GM12878 (cell line): Measurements from ENCODE around the gene HIRA. TPM values are rescaled to one million over a fixed set of nuclear protein-coding genes. Genes with fewer than 3 reads are reported as not detected.
A peak's percentile ranks its signal among the peaks of the same experiment; 100 is the strongest.

Source experiments
- ATAC-seq: fragments of 200-7000 bp; cut with Tn5 transposase; 3 replicates; pipeline ENCODE4 v1.9.1; 2020; ENCODE audit warnings: mild to moderate bottlenecking, moderate library complexity
- BruUV-seq: library from RNA; stranded (reverse); fragments of 400-500 nt; replicated peaks from 2 replicates; lab custom pipeline; 2021; lab: Mats Ljungman, UMichigan
- CTCF ChIA-PET: fragments of 300-600 bp; sonication (Branson Sonifier 250); formaldehyde crosslinking; extraction: SDS; loops from one replicate; lab custom pipeline; 2021; ENCODE audit warnings: inconsistent platforms; lab: Yijun Ruan, JAX
- POLR2A ChIA-PET: fragments of 350-600 bp; formaldehyde crosslinking; extraction: SDS; loops from one replicate; lab custom pipeline; 2021; ENCODE audit warnings: inconsistent platforms; lab: Charles Lee
- RAD21 ChIA-PET: fragments of 300-600 bp; sonication (Branson Sonifier 250); formaldehyde crosslinking; loops from one replicate; lab custom pipeline; 2023; ENCODE audit warnings: antibody characterized with exemption; ENCODE audit not compliant: unreplicated experiment; lab: Charles Lee
- SMC1A ChIA-PET: fragments of 300-600 bp; sonication (Branson Sonifier 250); formaldehyde crosslinking; loops from one replicate; lab custom pipeline; 2023; ENCODE audit not compliant: unreplicated experiment, uncharacterized antibody; lab: Charles Lee
- DNase-seq: peaks from one replicate; pipeline ENCODE4 v3.0.0-alpha.2; 2011; ENCODE audit warnings: low read depth, low spot score
- FAIRE-seq: peaks from 3 replicates; lab custom pipeline; 2011; peaks lifted over from hg19 to GRCh38; lab: Jason Lieb, UNC
- H2AFZ ChIP-seq: 2 replicates; pipeline ENCODE4 v1.6.0; 2011; ENCODE audit warnings: low read depth, low read length, control low read depth; ENCODE audit not compliant: control insufficient read depth
- H3K27ac ChIP-seq: 2 replicates; pipeline ENCODE4 v1.5.1; 2011; ENCODE audit warnings: control low read depth; ENCODE audit not compliant: control insufficient read depth, insufficient read depth
- H3K27me3 ChIP-seq, 2 experiments: replicated peaks in 1 of 2; 2 replicates each; pipeline versions ENCODE4 v1.6.0 to v1.6.1; 2011; ENCODE audit warnings: low read length in 1 of 2; ENCODE audit not compliant: control insufficient read depth in 2 of 2, insufficient read depth in 2 of 2
- H3K36me3 ChIP-seq, 2 experiments: 2 replicates each; pipeline ENCODE4 v1.5.1; 2011; ENCODE audit warnings: low read length in 1 of 2; ENCODE audit not compliant: control insufficient read depth in 2 of 2, insufficient read depth in 2 of 2
- H3K4me1 ChIP-seq: 2 replicates; pipeline ENCODE4 v1.6.1; 2011; ENCODE audit warnings: mild to moderate bottlenecking, low read length, moderate library complexity, mixed read lengths; ENCODE audit not compliant: control insufficient read depth, insufficient read depth
- H3K4me2 ChIP-seq: 2 replicates; pipeline ENCODE4 v1.6.0; 2011; ENCODE audit warnings: control low read depth; ENCODE audit not compliant: control insufficient read depth, insufficient read depth
- H3K4me3 ChIP-seq: fragments of 200-600 bp; sonication (generic); 2 replicates; pipeline ENCODE4 v1.5.1; 2016
- H3K79me2 ChIP-seq: 2 replicates; pipeline ENCODE4 v1.6.0; 2011; ENCODE audit warnings: low read length; ENCODE audit not compliant: control insufficient read depth, insufficient read depth
- H3K9ac ChIP-seq: 2 replicates; pipeline ENCODE4 v1.8.0; 2011; ENCODE audit warnings: low read length, control low read depth, mixed read lengths; ENCODE audit not compliant: control insufficient read depth, insufficient read depth
- H3K9me3 ChIP-seq: replicated peaks from 3 replicates; pipeline ENCODE4 v1.5.1; 2011; ENCODE audit warnings: mild to moderate bottlenecking, low read length; ENCODE audit not compliant: control insufficient read depth, insufficient read depth
- H4K20me1 ChIP-seq: 2 replicates; pipeline ENCODE4 v1.6.0; 2011; ENCODE audit not compliant: control insufficient read depth, insufficient read depth
- CBFB ChIP-seq: IDR thresholded peaks from 2 replicates; pipeline ENCODE4 v1.6.1; 2016; ENCODE audit warnings: antibody characterized with exemption, low read depth
- HCFC1 ChIP-seq: fragments of 150-350 bp; IDR thresholded peaks from 2 replicates; pipeline ENCODE4 v1.6.1; 2014; ENCODE audit warnings: low read length
- IKZF2 ChIP-seq, 2 experiments: fragments of 450-650 bp; IDR thresholded peaks; 2 replicates each; pipeline ENCODE4 v1.6.1; 2017; ENCODE audit warnings: mild to moderate bottlenecking in 2 of 2, moderate library complexity in 2 of 2
- LARP7 ChIP-seq: fragments of 450-650 bp; IDR thresholded peaks from 2 replicates; pipeline ENCODE4 v1.6.1; 2017; ENCODE audit warnings: mild to moderate bottlenecking
- WGBS: methylation state at CpG from one replicate; pipeline ENCODE4 v1.1.6; 2016; ENCODE audit warnings: low lambda C conversion rate; ENCODE audit not compliant: insufficient replicate concordance, insufficient coverage; ENCODE audit errors: missing lambda C conversion rate; 5-methylcytosine and 5-hydroxymethylcytosine counted together
- in situ Hi-C: fragments of 300-500 bp; cut with MboI; formaldehyde crosslinking; loops from 9 replicates; pipeline ENCODE4 v1.14.3; 2018; ENCODE audit warnings: mixed read lengths
- intact Hi-C: fragments of 100-400 bp; cut with micrococcal nuclease; formaldehyde crosslinking; loops from one replicate; pipeline ENCODE4 v1.14.2; 2022; ENCODE audit not compliant: unreplicated experiment
- polyA plus RNA-seq, 11 experiments: library from polyadenylated mRNA; depleted of rRNA in 4 of 11; unstranded in 6 of 11; stranded (reverse) in 5 of 11; fragments of >200 nt; fragmentation: Nextera tagmentation in 4 of 11; fragmentation: Illumina TruSeq in 1 of 11; extraction: Ambion mirVana in 4 of 11; extraction: Trizol in 1 of 11; gene quantifications; 1 replicate in 1 of 11; 2 replicates in 10 of 11; pipeline versions ENCODE4 v1.2.1 to v1.2.3, GENCODE V29; 2011 to 2016; ENCODE audit warnings: inconsistent platforms in 2 of 11, missing spikeins in 2 of 11, low read depth in 1 of 11
- total RNA-seq, 4 experiments: library from RNA; depleted of rRNA in 3 of 4; stranded (reverse); fragments of >200 nt in 3 of 4; fragmentation: Illumina TruSeq in 1 of 4; extraction: Trizol in 1 of 4; gene quantifications; 2 replicates each; pipeline versions ENCODE4 v1.2.1 to v1.2.3, GENCODE V29; 2013 to 2021
- TF ChIP-seq, protein P1 (sequence below): IDR thresholded peaks from 2 replicates; pipeline ENCODE4 v1.6.1; 2012; ENCODE audit warnings: mild to moderate bottlenecking, low read depth, low read length
- TF ChIP-seq, protein P2 (sequence below): fragments of 450-650 bp; IDR thresholded peaks from 2 replicates; pipeline ENCODE4 v1.6.1; 2016; ENCODE audit warnings: mild to moderate bottlenecking

HIRA gene
- total and polyA plus RNA-seq, 10 of the 15 experiments (the other 5 are each of a cell fraction or from before 2014, with no cell fraction given) = 0.34 to 32.7 (median 14.5) TPM

DNA sequence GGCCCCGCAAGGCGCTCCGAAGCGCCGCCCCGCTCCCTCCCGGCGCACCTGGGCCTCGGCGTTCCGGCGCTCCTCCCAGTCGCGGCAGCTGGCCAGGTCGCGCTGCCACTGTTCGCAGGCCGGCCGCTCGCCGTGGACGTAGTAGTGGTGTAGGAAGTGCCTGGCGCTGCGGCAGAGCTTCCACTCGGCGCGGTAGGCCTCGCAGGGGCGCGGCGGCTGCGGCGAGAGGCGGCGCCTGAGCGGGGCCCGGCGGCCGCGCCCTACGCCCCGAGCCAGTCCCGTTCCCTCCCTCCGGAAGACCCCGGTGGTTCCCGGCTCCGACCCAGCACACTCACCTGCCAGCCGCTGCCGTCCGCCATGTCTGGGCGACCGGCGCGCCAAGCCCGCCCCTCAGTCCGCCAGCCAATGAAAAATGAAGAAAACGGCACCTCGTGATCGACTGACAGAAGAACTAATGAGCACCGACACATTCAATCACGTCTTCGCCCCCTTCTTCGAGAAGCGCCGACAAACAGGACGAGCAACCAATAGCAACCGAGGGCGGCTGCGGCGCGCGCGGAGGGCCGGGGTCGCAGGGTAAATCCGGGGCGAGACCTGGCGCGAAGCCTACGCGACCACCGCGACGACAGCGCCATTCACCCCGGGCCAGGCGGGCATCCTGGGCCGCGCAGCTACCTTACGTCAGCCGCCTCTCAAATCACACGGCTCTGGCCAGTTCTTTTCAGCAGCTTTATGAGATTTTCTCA is 16.0 kb upstream of the HIRA start, which contains the start of gene C22orf39 (continued):
- TF ChIP-seq, protein P1, sequence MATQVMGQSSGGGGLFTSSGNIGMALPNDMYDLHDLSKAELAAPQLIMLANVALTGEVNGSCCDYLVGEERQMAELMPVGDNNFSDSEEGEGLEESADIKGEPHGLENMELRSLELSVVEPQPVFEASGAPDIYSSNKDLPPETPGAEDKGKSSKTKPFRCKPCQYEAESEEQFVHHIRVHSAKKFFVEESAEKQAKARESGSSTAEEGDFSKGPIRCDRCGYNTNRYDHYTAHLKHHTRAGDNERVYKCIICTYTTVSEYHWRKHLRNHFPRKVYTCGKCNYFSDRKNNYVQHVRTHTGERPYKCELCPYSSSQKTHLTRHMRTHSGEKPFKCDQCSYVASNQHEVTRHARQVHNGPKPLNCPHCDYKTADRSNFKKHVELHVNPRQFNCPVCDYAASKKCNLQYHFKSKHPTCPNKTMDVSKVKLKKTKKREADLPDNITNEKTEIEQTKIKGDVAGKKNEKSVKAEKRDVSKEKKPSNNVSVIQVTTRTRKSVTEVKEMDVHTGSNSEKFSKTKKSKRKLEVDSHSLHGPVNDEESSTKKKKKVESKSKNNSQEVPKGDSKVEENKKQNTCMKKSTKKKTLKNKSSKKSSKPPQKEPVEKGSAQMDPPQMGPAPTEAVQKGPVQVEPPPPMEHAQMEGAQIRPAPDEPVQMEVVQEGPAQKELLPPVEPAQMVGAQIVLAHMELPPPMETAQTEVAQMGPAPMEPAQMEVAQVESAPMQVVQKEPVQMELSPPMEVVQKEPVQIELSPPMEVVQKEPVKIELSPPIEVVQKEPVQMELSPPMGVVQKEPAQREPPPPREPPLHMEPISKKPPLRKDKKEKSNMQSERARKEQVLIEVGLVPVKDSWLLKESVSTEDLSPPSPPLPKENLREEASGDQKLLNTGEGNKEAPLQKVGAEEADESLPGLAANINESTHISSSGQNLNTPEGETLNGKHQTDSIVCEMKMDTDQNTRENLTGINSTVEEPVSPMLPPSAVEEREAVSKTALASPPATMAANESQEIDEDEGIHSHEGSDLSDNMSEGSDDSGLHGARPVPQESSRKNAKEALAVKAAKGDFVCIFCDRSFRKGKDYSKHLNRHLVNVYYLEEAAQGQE = no peak
- TF ChIP-seq HCFC1 = no peak
- TF ChIP-seq CBFB = peak; percentile 27; the same call in 1 of the 2 replicates
- TF ChIP-seq IKZF2 (IDR thresholded peaks at IDR 0.05) = no peak

DNA sequence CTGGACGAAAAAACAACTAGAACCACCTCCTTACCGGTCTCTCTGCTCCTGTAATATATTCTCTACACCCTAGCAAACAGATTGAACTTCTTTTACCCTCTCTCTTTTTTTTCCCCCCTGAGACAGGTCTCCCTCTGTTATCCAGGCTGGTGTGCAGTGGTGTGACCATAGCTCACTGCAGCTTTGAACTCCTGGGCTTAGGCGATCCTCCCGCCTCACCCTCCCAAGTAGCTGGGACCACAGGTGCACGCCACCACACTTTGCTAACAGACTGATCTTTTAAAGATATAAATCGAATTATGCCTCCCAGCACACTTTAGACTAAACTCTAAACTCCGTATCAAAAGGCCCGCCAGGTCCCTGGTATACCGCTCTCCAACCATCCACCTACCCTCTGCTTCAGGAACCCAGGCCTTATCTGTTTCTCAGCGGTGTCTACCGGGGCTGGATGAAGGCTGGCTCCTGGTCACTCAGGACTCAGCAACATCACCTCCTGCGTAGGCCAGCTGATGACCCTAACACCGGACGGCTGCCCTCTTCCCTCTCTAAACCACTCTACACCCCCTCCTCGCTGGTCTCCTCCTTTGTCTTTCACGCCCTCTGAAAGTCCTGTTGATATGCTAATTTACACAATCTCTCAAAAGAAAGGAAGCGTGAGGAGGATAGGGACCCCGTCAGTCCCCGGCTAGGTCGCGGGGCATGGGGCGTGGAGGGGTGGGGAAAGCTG is 15.2 kb upstream of the HIRA start:
- Histone ChIP-seq H3K79me2 (peaks cover 30% of the 10 kb centered on the region), H3K9ac (peak overlapping the region; percentile 82), H3K4me1 (peaks cover 17% of the 10 kb centered on the region), H4K20me1 (no peaks in the 10 kb centered on the region), H3K27me3 (no peaks in the 10 kb centered on the region), H3K27ac (peak overlapping the region; percentile 85; the same call in 1 of the 2 replicates), H3K36me3 (peaks cover 6 to 15% of the 10 kb centered on the region in 2 experiments; a peak in 3 of 4 replicates), H3K4me3 (peak overlapping the region; percentile 86), H3K9me3 (no peaks in the 10 kb centered on the region), H2AFZ (peak overlapping the region; percentile 26), H3K4me2 (peak overlapping the region; percentile 80)
- no peak for FAIRE-seq
- RAD21 ChIA-PET = interaction anchor here (1.0 to 1.7 kb wide), 3 partner anchors 15 to 268 kb away, joined by 3 to 4 read pairs (median 4); partner anchors contain the start of genes HIRA, MRPL40 and SLC25A1
- DNase-seq = no peak
- ATAC-seq = no peak; the same call in 2 of the 3 replicates
- POLR2A ChIA-PET = interaction anchor here (0.6 to 1.8 kb wide), 5 partner anchors 15 to 269 kb away, joined by 3 to 4 read pairs (median 3); partner anchors contain the start of genes CDC45, MRPL40 and SLC25A1
- 24% methylated on average over 22 of the region's 22 CpGs for WGBS
- in situ Hi-C loops = loop anchor here (25.0 kb wide), 1 partner anchor 1809 kb away; the partner anchor contains the start of genes ATP6V1E1 and BCL2L13
- SMC1A ChIA-PET = interaction anchor here (1.3 to 4.4 kb wide), 2 partner anchors 12 to 30 kb away, joined by 6 to 18 read pairs; no protein-coding TSS in a partner anchor
- intact Hi-C loops = loop anchor here (1.0 to 5.0 kb wide), 2 partner anchors 14 to 269 kb away; partner anchors contain the start of genes MRPL40 and SLC25A1
- CTCF ChIA-PET = interaction anchor here (1.0 to 3.1 kb wide), 3 partner anchors 13 to 267 kb away, joined by 4 to 10 read pairs (median 9); no protein-coding TSS in a partner anchor
- no TSS peak for BruUV-seq
- TF ChIP-seq, protein P2, sequence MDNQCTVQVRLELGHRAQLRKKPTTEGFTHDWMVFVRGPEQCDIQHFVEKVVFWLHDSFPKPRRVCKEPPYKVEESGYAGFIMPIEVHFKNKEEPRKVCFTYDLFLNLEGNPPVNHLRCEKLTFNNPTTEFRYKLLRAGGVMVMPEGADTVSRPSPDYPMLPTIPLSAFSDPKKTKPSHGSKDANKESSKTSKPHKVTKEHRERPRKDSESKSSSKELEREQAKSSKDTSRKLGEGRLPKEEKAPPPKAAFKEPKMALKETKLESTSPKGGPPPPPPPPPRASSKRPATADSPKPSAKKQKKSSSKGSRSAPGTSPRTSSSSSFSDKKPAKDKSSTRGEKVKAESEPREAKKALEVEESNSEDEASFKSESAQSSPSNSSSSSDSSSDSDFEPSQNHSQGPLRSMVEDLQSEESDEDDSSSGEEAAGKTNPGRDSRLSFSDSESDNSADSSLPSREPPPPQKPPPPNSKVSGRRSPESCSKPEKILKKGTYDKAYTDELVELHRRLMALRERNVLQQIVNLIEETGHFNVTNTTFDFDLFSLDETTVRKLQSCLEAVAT = peak; percentile 89
- no peak for TF ChIP-seq LARP7
